Adrenal gland (tissue), 5 donors: ENCODE data around the gene OTOP1.
"Not testable (repeated sequence)": the region's sequence is repeated elsewhere in the genome, so short reads cannot be mapped to it uniquely, and the experiment has no call there.

Experiments
- POLR2A ChIP-seq, 2 donors: fragments of 450-650 bp; IDR thresholded peaks; one replicate each; pipeline ENCODE4 v1.6.1; 2017; ENCODE audit warnings: antibody characterized with exemption in 2 of 2, mild to moderate bottlenecking in 2 of 2, moderate library complexity in 1 of 2
- TF ChIP-seq, protein P1 (sequence below), 6 experiments: fragments of 450-650 bp in 4 of 6; fragments of 200-600 bp in 2 of 6; sonication (generic) in 1 of 6; IDR thresholded peaks; 1 replicate in 5 of 6; 2 replicates in 1 of 6; pipeline versions ENCODE4 v1.5.1 to v1.8.0; 2016 to 2021; ENCODE audit warnings: antibody characterized with exemption in 6 of 6, mild to moderate bottlenecking in 2 of 6, moderate library complexity in 1 of 6
- donor health status: DM: no; HTN: no; CAD: no.

DNA sequence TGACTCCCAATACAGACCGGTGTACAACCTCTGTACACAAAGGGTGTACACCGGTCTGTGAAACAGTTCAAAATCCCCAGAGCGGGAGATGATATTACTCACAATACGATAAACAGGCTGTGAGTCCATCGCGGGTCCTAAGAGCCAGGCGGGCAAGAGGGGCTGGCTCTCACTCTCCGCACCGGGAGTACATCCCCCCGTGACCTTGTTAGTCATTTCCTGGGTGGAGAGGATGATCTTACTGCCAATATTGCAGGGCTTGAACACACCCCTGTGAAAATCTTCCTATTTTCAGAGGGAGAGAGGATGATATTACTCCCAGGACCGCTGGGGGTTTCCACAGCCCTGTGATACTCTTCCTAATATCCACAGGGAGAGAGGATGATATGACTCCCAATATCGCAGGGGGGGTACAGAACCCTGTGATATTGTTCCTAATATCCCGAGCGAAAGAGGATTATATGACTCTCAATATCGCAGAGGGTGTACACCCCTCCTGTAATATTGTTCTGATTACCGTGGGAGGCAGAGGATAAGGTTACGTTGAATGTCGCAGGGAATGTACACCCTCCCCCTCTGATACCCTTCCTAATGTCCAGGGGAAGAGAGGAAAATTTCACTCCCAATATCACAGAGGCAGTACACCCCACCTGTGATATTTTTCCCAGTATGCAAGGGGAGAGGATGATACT is 60.9 kb downstream of the OTOP1 start:
- TF ChIP-seq, protein P1, sequence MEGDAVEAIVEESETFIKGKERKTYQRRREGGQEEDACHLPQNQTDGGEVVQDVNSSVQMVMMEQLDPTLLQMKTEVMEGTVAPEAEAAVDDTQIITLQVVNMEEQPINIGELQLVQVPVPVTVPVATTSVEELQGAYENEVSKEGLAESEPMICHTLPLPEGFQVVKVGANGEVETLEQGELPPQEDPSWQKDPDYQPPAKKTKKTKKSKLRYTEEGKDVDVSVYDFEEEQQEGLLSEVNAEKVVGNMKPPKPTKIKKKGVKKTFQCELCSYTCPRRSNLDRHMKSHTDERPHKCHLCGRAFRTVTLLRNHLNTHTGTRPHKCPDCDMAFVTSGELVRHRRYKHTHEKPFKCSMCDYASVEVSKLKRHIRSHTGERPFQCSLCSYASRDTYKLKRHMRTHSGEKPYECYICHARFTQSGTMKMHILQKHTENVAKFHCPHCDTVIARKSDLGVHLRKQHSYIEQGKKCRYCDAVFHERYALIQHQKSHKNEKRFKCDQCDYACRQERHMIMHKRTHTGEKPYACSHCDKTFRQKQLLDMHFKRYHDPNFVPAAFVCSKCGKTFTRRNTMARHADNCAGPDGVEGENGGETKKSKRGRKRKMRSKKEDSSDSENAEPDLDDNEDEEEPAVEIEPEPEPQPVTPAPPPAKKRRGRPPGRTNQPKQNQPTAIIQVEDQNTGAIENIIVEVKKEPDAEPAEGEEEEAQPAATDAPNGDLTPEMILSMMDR (IDR thresholded peaks at IDR 0.05), result not testable (repeated sequence)
- TF ChIP-seq POLR2A (IDR thresholded peaks at IDR 0.05), result not testable (repeated sequence)
